ENCODE data around the gene NPVF. TPM values are rescaled to one million over a fixed set of nuclear protein-coding genes. Genes with fewer than 3 reads are reported as not detected.

The NPVF gene
- total and polyA plus RNA-seq, 9 donors, result not detected

DNA sequence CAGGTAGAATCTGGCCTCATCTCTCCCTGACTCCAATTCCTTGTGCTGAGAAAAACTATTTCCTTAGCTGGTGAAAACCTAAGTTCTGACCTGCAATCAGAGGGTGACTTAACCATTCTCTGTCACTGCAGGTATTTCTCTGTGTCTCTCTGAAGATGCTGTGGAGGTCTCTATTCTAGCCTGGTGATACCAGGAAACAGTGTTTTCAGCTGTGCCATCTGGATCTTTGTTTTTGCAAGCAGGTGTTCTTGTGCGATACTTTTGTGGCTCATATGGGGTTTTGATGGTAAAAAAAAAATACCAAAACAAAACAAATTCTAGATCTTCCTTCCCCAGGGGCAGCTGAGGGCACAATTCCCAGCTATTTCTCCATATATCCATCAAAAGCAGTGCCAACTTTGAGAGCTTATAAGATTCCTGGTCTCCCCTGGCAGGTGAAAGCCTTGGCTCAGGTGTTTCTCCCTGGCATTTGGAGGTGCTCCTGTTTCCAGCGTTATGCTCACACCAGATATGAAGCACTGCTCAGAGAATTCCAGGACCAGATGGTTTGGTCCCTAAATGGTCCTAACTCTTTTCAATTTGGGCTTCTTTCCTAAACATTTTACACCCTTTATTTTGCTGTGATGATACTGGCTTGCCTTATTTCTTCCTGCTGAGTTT lies 9.9 kb upstream of the NPVF start:
- H3K4me1 ChIP-seq (ENCODE audit: control insufficient read depth, insufficient read depth, low read length), result peaks cover 12% of the 10 kb centered on the region
- H3K9me3 ChIP-seq (replicated peaks; ENCODE audit: control insufficient read depth, low read depth, low read length), result no peaks in the 10 kb centered on the region
- DNase-seq, result no peak
- H3K4me3 ChIP-seq (ENCODE audit: low read length), result no peak overlapping the region
- H3K36me3 ChIP-seq (ENCODE audit: control insufficient read depth, insufficient read depth, low read length), result no peaks in the 10 kb centered on the region
- 40% methylated on average over 1 of the region's 2 CpGs for WGBS (ENCODE audit: insufficient coverage)
- no peaks in the 10 kb centered on the region for H3K27me3 ChIP-seq (ENCODE audit: control insufficient read depth, insufficient read depth, low read length)
- H3K27ac ChIP-seq (ENCODE audit: low read length), result no peak overlapping the region

DNA sequence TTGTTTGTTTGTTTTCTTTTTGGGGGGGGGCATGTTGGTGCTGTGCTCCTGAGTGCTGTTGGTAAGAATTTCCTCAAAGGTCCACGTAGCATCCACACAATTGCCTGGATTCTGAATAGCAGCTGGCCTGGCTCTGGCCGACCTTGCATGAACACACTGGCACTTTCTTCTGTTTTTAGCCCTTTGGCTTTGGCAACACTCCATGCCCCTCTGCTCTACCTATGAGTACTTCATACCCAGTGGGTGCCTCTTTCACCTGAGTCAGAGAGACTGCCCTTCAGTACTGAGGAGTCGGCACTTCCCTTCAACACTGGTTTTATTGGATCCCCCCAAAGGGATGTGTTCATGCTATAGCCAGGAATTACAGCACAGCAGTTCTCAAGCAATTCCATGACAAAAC lies 7.2 kb upstream of the NPVF start:
- no peak overlapping the region for H3K27ac ChIP-seq (ENCODE audit: low read length)
- peaks cover 2% of the 10 kb centered on the region for H3K9me3 ChIP-seq (replicated peaks; ENCODE audit: control insufficient read depth, low read depth, low read length)
- no peak overlapping the region for H3K4me3 ChIP-seq (ENCODE audit: low read length)
- no peaks in the 10 kb centered on the region for H3K36me3 ChIP-seq (ENCODE audit: control insufficient read depth, insufficient read depth, low read length)
- DNase-seq, result peak; percentile 35
- no peaks in the 10 kb centered on the region for H3K27me3 ChIP-seq (ENCODE audit: control insufficient read depth, insufficient read depth, low read length)
- WGBS (ENCODE audit: insufficient coverage), result 78% methylated on average over 3 of the region's 3 CpGs
- H3K4me1 ChIP-seq (ENCODE audit: control insufficient read depth, insufficient read depth, low read length), result peaks cover 12% of the 10 kb centered on the region

DNA sequence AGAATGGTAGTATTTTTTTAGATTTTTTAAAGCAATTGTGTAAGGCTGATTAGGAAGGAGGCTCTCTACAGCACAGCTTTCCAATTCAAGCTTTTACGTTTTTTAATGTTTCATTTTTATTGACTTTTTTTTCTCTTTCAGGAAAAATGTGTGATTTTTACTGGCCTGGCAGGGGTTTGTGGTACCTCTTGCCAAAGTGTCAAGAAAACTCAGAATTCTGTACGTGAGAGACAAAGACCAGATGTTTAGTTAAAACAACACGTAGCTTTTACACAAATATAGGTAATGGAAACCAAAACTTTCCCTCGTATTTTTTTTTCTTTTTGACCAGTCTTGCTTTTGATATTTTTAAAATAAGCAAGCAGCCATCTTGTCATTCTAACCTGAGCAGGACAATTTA lies 6.0 kb upstream of the NPVF start:
- no CpG with 5 or more reads among the region's 4 CpGs for WGBS (ENCODE audit: insufficient coverage)
- Histone ChIP-seq H3K27me3 (ENCODE audit: control insufficient read depth, insufficient read depth, low read length) (no peaks in the 10 kb centered on the region), H3K4me3 (ENCODE audit: low read length) (no peak overlapping the region), H3K27ac (ENCODE audit: low read length) (no peak overlapping the region), H3K9me3 (replicated peaks; ENCODE audit: control insufficient read depth, low read depth, low read length) (peaks cover 2% of the 10 kb centered on the region), H3K4me1 (ENCODE audit: control insufficient read depth, insufficient read depth, low read length) (peaks cover 2% of the 10 kb centered on the region), H3K36me3 (ENCODE audit: control insufficient read depth, insufficient read depth, low read length) (no peaks in the 10 kb centered on the region)
- peak; percentile 67 for DNase-seq

DNA sequence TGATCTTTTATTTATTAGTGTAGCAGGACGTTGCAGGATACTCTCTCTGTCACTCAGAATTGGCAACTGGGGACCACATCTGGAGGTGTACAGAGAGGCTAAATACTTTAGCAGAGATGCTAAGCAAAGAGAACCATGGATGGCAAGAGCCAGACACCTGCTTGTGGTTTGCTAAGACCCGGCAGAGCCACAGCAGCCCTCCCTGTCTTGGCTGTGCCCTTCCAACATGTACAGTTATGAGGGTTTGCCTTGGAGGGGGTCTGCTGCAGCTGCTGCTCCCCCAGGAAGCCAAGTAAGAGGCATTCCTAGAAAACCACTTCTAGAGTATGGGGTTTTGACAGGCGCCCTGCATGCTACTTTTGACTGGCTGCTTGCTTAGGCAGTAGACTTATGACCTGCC lies 5.1 kb downstream of the NPVF start:
- WGBS (ENCODE audit: insufficient coverage), result 41% methylated on average over 3 of the region's 3 CpGs
- H3K27me3 ChIP-seq (ENCODE audit: control insufficient read depth, insufficient read depth, low read length), result no peaks in the 10 kb centered on the region
- no peaks in the 10 kb centered on the region for H3K9me3 ChIP-seq (replicated peaks; ENCODE audit: control insufficient read depth, low read depth, low read length)
- H3K27ac ChIP-seq (ENCODE audit: low read length), result no peak overlapping the region
- H3K4me3 ChIP-seq (ENCODE audit: low read length), result no peak overlapping the region
- no peaks in the 10 kb centered on the region for H3K36me3 ChIP-seq (ENCODE audit: control insufficient read depth, insufficient read depth, low read length)
- H3K4me1 ChIP-seq (ENCODE audit: control insufficient read depth, insufficient read depth, low read length), result no peaks in the 10 kb centered on the region
- no peak for DNase-seq

DNA sequence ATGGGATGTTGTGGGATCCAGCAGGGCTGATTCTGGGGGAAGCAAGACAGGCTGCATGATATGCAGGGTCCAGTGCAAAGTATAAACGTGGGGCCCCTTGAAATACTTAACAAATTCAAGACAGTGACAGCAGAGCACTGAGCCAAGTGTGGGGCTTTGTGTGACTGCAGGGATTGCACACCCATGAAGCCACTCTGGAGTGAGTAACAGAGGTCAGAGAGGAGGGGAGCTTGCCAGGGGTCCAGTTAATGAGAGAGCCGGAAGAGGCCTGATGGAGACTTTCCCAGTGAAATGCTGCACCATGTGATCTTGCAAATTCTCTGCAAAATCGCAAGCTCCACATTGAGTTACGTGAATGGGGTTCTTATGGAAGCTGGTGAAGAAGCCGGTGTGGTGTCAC lies 5.6 kb downstream of the NPVF start:
- no peak overlapping the region for H3K4me3 ChIP-seq (ENCODE audit: low read length)
- DNase-seq, result no peak
- 47% methylated on average over 4 of the region's 5 CpGs for WGBS (ENCODE audit: insufficient coverage)
- no peak overlapping the region for H3K27ac ChIP-seq (ENCODE audit: low read length)
- no peaks in the 10 kb centered on the region for H3K36me3 ChIP-seq (ENCODE audit: control insufficient read depth, insufficient read depth, low read length)
- no peaks in the 10 kb centered on the region for H3K4me1 ChIP-seq (ENCODE audit: control insufficient read depth, insufficient read depth, low read length)
- H3K9me3 ChIP-seq (replicated peaks; ENCODE audit: control insufficient read depth, low read depth, low read length), result no peaks in the 10 kb centered on the region
- H3K27me3 ChIP-seq (ENCODE audit: control insufficient read depth, insufficient read depth, low read length), result no peaks in the 10 kb centered on the region

DNA sequence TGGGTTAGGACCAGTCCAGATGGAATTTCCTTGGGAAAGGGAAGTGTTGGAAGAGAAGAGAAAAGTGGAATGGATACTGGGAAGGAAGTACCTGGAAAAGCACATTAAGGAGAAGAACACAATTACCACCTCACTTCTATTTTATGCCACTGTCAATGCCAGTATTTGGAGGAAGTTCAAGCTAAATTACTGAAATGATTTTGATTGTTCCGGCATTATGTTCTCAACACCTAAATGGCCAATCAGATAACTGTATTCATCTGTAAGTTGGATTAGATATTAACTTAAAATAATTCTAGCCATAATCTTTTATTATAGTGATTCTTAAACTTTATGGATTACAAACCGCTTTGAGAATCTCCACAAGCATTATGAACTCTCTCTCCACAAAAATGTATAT lies 7.3 kb downstream of the NPVF start:
- WGBS (ENCODE audit: insufficient coverage), result no CpG with 5 or more reads among the region's 2 CpGs
- Histone ChIP-seq H3K4me3 (ENCODE audit: low read length) (no peak overlapping the region), H3K4me1 (ENCODE audit: control insufficient read depth, insufficient read depth, low read length) (no peaks in the 10 kb centered on the region), H3K27ac (ENCODE audit: low read length) (no peak overlapping the region), H3K27me3 (ENCODE audit: control insufficient read depth, insufficient read depth, low read length) (no peaks in the 10 kb centered on the region), H3K9me3 (replicated peaks; ENCODE audit: control insufficient read depth, low read depth, low read length) (no peaks in the 10 kb centered on the region), H3K36me3 (ENCODE audit: control insufficient read depth, insufficient read depth, low read length) (no peaks in the 10 kb centered on the region)
- no peak for DNase-seq

DNA sequence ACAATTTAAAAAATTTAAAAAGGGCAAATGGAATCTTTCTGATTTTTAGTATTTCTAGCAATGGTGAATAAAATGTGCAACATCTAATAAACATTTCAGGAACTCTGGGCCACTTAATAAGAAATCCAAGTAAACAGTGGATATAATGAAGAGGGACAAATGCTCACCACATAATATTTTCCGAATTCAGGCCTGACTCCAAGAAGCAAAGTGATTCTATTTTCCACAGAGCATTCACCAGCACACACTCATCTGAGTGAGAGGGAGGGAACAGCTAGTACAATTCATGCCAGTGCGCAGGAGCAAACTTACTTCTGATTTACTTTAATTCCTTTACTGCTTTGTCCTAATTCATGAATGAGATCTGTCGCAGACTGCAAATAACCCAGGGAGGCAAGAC lies 10.1 kb downstream of the NPVF start:
- H3K27ac ChIP-seq (ENCODE audit: low read length), result no peak overlapping the region
- DNase-seq, result peak; percentile 58
- H3K36me3 ChIP-seq (ENCODE audit: control insufficient read depth, insufficient read depth, low read length), result no peaks in the 10 kb centered on the region
- H3K4me1 ChIP-seq (ENCODE audit: control insufficient read depth, insufficient read depth, low read length), result no peaks in the 10 kb centered on the region
- no peaks in the 10 kb centered on the region for H3K9me3 ChIP-seq (replicated peaks; ENCODE audit: control insufficient read depth, low read depth, low read length)
- WGBS (ENCODE audit: insufficient coverage), result 83% methylated on average over 2 of the region's 3 CpGs
- no peaks in the 10 kb centered on the region for H3K27me3 ChIP-seq (ENCODE audit: control insufficient read depth, insufficient read depth, low read length)
- no peak overlapping the region for H3K4me3 ChIP-seq (ENCODE audit: low read length)

DNA sequence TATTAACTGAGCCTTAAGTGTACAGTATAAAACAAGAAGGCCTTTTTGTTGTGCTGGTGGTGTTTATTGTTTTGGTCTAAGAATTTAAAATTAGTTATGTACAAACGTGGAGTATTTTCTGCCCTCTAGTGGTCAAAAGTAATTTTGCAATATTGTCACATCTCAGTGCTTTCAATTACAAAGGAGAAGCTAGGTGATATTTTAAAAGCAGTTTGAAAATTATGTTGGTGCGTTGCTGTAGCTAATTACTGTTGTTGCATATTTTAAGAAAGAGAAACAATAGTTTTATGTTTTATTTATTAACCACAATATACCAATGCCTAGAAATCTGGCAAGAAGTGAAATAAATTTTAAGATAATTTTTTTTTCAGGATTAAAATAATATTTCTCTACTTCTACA lies 11.4 kb downstream of the NPVF start:
- Histone ChIP-seq H3K4me3 (ENCODE audit: low read length) (no peak overlapping the region), H3K27me3 (ENCODE audit: control insufficient read depth, insufficient read depth, low read length) (no peaks in the 10 kb centered on the region), H3K4me1 (ENCODE audit: control insufficient read depth, insufficient read depth, low read length) (no peaks in the 10 kb centered on the region), H3K27ac (ENCODE audit: low read length) (no peak overlapping the region), H3K36me3 (ENCODE audit: control insufficient read depth, insufficient read depth, low read length) (no peaks in the 10 kb centered on the region), H3K9me3 (replicated peaks; ENCODE audit: control insufficient read depth, low read depth, low read length) (no peaks in the 10 kb centered on the region)
- no CpG with 5 or more reads among the region's 2 CpGs for WGBS (ENCODE audit: insufficient coverage)
- peak; percentile 68 for DNase-seq

DNA sequence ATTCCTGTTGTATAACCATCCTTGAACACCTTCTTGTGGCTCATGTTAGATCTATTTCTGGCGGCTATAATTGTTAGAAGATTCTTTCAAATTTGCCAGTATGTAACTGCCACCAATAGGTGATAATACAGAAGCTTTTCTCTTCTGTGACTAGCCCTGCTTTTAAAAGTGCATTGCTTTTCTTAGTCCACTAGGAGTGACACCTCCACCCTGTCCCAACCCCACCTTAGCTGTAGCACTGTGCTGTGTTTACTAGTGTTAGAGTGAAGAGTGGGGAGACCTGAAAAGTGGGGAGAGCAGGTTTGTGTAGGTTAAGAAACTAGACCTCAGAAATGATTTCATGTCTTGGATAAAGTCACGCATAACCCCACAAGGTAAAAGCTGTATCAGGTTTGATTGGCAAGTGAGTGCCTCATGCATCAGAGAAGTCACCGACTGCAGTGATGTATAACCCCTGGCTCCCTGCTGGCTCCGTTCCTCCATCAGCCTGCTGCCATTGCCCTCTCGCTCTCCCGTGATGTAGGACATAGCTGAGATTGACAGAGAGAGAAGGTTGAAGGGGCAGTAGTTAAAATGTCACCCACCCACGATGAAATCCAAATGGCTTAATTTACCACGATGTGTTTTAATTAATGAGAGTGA lies 12.5 kb downstream of the NPVF start:
- 70% methylated on average over 2 of the region's 8 CpGs for WGBS (ENCODE audit: insufficient coverage)
- Histone ChIP-seq H3K27ac (ENCODE audit: low read length) (no peak overlapping the region), H3K9me3 (replicated peaks; ENCODE audit: control insufficient read depth, low read depth, low read length) (no peaks in the 10 kb centered on the region), H3K36me3 (ENCODE audit: control insufficient read depth, insufficient read depth, low read length) (no peaks in the 10 kb centered on the region), H3K4me3 (ENCODE audit: low read length) (no peak overlapping the region), H3K27me3 (ENCODE audit: control insufficient read depth, insufficient read depth, low read length) (no peaks in the 10 kb centered on the region), H3K4me1 (ENCODE audit: control insufficient read depth, insufficient read depth, low read length) (no peaks in the 10 kb centered on the region)
- no peak for DNase-seq

DNA sequence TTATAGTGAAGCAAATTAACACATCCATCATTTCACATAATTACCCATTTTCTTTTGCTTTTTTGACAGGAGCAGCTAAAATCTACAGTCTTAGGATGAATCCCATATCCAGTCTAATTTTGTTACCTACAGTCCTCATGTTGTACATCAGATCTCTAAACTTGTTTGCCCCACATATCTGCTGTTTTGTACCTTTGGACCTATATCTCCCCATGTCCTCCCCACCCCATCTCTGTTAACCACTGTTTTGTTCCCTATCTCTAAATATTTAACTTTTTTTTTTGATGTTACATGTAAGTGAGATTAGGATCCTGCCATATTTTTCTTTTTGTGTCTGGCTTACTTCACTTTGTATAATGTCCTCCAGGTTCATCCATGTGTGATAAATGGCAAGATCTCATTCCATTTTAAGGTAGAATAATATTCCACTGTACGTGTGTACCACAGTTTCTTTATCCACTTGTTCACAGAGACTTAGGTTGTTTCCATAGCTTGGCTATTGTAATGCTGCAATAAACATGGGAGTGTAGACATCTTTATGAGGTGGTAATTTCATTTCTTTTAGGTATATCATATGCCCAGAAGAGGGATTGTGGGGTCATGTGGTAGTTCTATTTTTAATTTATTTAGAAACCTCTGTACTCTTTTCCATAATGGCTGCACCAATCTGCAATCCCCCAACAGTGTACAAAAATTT lies 19.6 kb downstream of the NPVF start:
- H3K27ac ChIP-seq (ENCODE audit: low read length), result no peak overlapping the region
- no peak overlapping the region for H3K4me3 ChIP-seq (ENCODE audit: low read length)
- H3K4me1 ChIP-seq (ENCODE audit: control insufficient read depth, insufficient read depth, low read length), result no peaks in the 10 kb centered on the region
- no peaks in the 10 kb centered on the region for H3K36me3 ChIP-seq (ENCODE audit: control insufficient read depth, insufficient read depth, low read length)
- WGBS (ENCODE audit: insufficient coverage), result no CpG with 5 or more reads among the region's 1 CpG
- DNase-seq, result no peak
- no peaks in the 10 kb centered on the region for H3K27me3 ChIP-seq (ENCODE audit: control insufficient read depth, insufficient read depth, low read length)
- peaks cover 3% of the 10 kb centered on the region for H3K9me3 ChIP-seq (replicated peaks; ENCODE audit: control insufficient read depth, low read depth, low read length)
